Measurements from ENCODE around the gene COL18A1. TPM values are rescaled to one million over a fixed set of nuclear protein-coding genes. Genes with fewer than 3 reads are reported as not detected.

The COL18A1 gene
- total RNA-seq, 1 experiment from 2014 or later: 676 TPM

DNA sequence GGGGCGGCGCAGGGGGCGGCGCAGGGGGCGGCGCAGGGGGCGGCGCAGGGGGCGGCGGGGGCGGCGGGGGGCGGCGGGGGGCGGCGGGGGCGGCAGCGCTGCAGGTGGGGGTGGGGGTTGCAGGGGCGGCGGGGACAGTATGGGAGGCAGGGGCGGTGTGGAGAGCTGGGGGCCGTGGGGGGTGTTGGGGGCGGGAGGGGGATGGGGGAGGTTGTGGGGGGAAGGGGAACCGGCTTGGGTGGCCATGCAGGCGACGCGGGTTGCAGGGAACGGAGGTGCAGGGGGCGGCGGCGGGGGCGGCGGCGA, 150.2 kb downstream of the COL18A1 start:
- CTCF ChIA-PET: interaction anchor here (1.4 to 1.6 kb wide), 3 partner anchors 41 to 265 kb away, joined by 4 to 12 read pairs (median 10); no protein-coding TSS in a partner anchor
- no peaks in the 10 kb centered on the region for H3K36me3 ChIP-seq (ENCODE audit: control insufficient read depth, insufficient read depth, low read length)
- DNase-seq (ENCODE audit: low read depth, low spot score) (no peak), ATAC-seq (no peak)
- H3K4me3 ChIP-seq (ENCODE audit: low read depth in 2 of 2, low read length in 2 of 2): peak overlapping the region in 1 of 2 experiments; percentile 47; a peak in 2 of 4 replicates
- no peaks in the 10 kb centered on the region for H3K9me3 ChIP-seq (ENCODE audit: control insufficient read depth, insufficient read depth, low read depth, low read length)
- peaks cover 6% of the 10 kb centered on the region for H3K4me1 ChIP-seq (ENCODE audit: control insufficient read depth, insufficient read depth, low read length)
- intact Hi-C loops (cut with micrococcal nuclease; ENCODE audit: unreplicated experiment): loop anchor here (1.0 kb wide), 1 partner anchor 265 kb away; no protein-coding TSS in a partner anchor
- TF ChIP-seq TCF7L2 (IDR thresholded peaks at IDR 0.05; ENCODE audit: low read depth, low read length): no peak
- TF ChIP-seq, protein P1, sequence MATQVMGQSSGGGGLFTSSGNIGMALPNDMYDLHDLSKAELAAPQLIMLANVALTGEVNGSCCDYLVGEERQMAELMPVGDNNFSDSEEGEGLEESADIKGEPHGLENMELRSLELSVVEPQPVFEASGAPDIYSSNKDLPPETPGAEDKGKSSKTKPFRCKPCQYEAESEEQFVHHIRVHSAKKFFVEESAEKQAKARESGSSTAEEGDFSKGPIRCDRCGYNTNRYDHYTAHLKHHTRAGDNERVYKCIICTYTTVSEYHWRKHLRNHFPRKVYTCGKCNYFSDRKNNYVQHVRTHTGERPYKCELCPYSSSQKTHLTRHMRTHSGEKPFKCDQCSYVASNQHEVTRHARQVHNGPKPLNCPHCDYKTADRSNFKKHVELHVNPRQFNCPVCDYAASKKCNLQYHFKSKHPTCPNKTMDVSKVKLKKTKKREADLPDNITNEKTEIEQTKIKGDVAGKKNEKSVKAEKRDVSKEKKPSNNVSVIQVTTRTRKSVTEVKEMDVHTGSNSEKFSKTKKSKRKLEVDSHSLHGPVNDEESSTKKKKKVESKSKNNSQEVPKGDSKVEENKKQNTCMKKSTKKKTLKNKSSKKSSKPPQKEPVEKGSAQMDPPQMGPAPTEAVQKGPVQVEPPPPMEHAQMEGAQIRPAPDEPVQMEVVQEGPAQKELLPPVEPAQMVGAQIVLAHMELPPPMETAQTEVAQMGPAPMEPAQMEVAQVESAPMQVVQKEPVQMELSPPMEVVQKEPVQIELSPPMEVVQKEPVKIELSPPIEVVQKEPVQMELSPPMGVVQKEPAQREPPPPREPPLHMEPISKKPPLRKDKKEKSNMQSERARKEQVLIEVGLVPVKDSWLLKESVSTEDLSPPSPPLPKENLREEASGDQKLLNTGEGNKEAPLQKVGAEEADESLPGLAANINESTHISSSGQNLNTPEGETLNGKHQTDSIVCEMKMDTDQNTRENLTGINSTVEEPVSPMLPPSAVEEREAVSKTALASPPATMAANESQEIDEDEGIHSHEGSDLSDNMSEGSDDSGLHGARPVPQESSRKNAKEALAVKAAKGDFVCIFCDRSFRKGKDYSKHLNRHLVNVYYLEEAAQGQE (IDR thresholded peaks at IDR 0.05; ENCODE audit: insufficient read depth in 1 of 2, low read depth in 2 of 2, low read length in 1 of 2): no peak
- TF ChIP-seq, protein P2, sequence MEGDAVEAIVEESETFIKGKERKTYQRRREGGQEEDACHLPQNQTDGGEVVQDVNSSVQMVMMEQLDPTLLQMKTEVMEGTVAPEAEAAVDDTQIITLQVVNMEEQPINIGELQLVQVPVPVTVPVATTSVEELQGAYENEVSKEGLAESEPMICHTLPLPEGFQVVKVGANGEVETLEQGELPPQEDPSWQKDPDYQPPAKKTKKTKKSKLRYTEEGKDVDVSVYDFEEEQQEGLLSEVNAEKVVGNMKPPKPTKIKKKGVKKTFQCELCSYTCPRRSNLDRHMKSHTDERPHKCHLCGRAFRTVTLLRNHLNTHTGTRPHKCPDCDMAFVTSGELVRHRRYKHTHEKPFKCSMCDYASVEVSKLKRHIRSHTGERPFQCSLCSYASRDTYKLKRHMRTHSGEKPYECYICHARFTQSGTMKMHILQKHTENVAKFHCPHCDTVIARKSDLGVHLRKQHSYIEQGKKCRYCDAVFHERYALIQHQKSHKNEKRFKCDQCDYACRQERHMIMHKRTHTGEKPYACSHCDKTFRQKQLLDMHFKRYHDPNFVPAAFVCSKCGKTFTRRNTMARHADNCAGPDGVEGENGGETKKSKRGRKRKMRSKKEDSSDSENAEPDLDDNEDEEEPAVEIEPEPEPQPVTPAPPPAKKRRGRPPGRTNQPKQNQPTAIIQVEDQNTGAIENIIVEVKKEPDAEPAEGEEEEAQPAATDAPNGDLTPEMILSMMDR (IDR thresholded peaks at IDR 0.05): no peak
- TF ChIP-seq POLR2AphosphoS5 (IDR thresholded peaks at IDR 0.05; ENCODE audit: low read depth, low read length): no peak
- TF ChIP-seq SIN3A (IDR thresholded peaks at IDR 0.05; ENCODE audit: borderline replicate concordance, insufficient read depth, low read depth, low read length): no peak
- H3K27ac ChIP-seq (ENCODE audit: low read length): no peak overlapping the region
- no peaks in the 10 kb centered on the region for H3K27me3 ChIP-seq (ENCODE audit: control insufficient read depth, insufficient read depth, low read length)
- POLR2A ChIA-PET: interaction anchor here (0.6 kb wide), 1 partner anchor 261 kb away, joined by 11 read pairs; no protein-coding TSS in a partner anchor
- in situ Hi-C loops (cut with HindIII; ENCODE audit: low pct_unique_long_range_greater_than_20kb, low sequenced_read_pairs): no loop called here
- no TSS peak for BruUV-seq (replicated peaks)

DNA sequence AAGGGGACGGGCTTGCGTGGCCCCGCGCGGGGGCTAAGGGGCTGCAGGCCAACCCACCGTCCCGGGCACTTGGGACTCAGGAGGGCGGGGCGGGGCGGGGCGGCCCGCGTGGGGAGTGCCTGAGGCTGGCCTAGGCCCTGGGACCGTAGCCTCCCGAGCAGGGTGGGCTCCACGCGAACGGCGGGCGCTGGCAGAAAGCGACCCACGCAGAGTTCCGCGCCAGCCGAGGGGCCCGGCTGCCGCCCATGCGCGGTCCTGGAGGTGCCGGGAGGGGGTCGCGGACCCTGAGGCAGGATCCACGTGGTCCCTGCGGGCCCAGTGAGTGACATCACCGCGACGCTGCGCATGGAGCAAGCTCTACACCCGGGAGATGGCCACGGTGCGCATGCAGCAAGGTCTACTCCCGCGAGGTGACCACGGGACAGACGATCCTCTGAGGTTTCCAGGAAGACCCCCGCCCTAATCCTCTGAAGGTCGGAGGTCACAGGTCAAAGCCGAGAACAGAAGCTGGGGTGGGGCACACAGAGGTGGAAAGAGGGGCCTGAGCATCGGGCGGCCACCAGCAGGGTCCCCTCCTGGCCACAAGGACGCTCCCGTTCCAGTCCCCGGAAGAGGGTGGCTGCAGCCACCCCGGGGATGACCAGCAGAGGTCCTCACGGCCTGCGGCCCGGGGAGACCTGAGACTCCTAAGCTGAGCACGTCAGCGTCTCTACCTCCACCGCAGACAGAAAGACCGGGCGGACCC, 150.8 kb downstream of the COL18A1 start:
- POLR2A ChIA-PET: interaction anchor here (0.6 to 0.7 kb wide), 3 partner anchors 43 to 332 kb away, joined by 11 to 12 read pairs (median 11); no protein-coding TSS in a partner anchor
- peak; percentile 91 for ATAC-seq
- CTCF ChIA-PET: interaction anchor here (0.6 to 1.6 kb wide), 15 partner anchors 28 to 643 kb away, joined by 3 to 12 read pairs (median 5); no protein-coding TSS in a partner anchor

More for the DNA sequence above, 150.8 kb downstream of the COL18A1 start:
- peak; percentile 81 for DNase-seq (ENCODE audit: low read depth, low spot score)
- BruUV-seq (replicated peaks): no TSS peak
- no peaks in the 10 kb centered on the region for H3K27me3 ChIP-seq (ENCODE audit: control insufficient read depth, insufficient read depth, low read length)
- peak overlapping the region; percentile 47 to 54 for H3K4me3 ChIP-seq (ENCODE audit: low read depth in 2 of 2, low read length in 2 of 2)
- intact Hi-C loops (cut with micrococcal nuclease; ENCODE audit: unreplicated experiment) (loop anchor here (1.0 to 2.0 kb wide), 2 partner anchors 41 to 265 kb away; no protein-coding TSS in a partner anchor), in situ Hi-C loops (cut with HindIII; ENCODE audit: low pct_unique_long_range_greater_than_20kb, low sequenced_read_pairs) (no loop called here)
- H3K27ac ChIP-seq (ENCODE audit: low read length): peak overlapping the region; percentile 44; the same call in 1 of the 2 replicates
- no peaks in the 10 kb centered on the region for H3K36me3 ChIP-seq (ENCODE audit: control insufficient read depth, insufficient read depth, low read length)
- no peaks in the 10 kb centered on the region for H3K9me3 ChIP-seq (ENCODE audit: control insufficient read depth, insufficient read depth, low read depth, low read length)
- no peak for TF ChIP-seq SIN3A (IDR thresholded peaks at IDR 0.05; ENCODE audit: borderline replicate concordance, insufficient read depth, low read depth, low read length)
- TF ChIP-seq, protein P2 (IDR thresholded peaks at IDR 0.05): peak; percentile 94
- H3K4me1 ChIP-seq (ENCODE audit: control insufficient read depth, insufficient read depth, low read length): peaks cover 6% of the 10 kb centered on the region

Measured in Panc1 (cell line).